Uterus (tissue), 4 donors: ENCODE data around the gene RNF166. TPM values are rescaled to one million over a fixed set of nuclear protein-coding genes. Genes with fewer than 3 reads are reported as not detected.
"Not testable (repeated sequence)": the region's sequence is repeated elsewhere in the genome, so short reads cannot be mapped to it uniquely, and the experiment has no call there.

Experiments
- DNase-seq, 2 donors: peaks; one replicate each; pipeline ENCODE4 v3.0.0-alpha.2; 2019 to 2020
- H3K27ac ChIP-seq, 2 donors: fragments of 200-600 bp; sonication (generic); 1 replicate in 1 of 2; 2 replicates in 1 of 2; pipeline ENCODE4 v1.5.1; 2016 to 2018
- H3K27me3 ChIP-seq, 2 donors: fragments of 200-600 bp; sonication (generic); one replicate each; pipeline ENCODE4 v1.5.1; 2018 to 2019; ENCODE audit warnings: control low read depth in 1 of 2
- H3K36me3 ChIP-seq, 2 donors: fragments of 200-600 bp; sonication (generic); one replicate each; pipeline ENCODE4 v1.5.1; 2019; ENCODE audit warnings: control low read depth in 1 of 2
- H3K4me1 ChIP-seq, 2 donors: fragments of 200-600 bp; sonication (generic); one replicate each; pipeline ENCODE4 v1.5.1; 2018 to 2019; ENCODE audit warnings: control low read depth in 1 of 2
- H3K4me3 ChIP-seq, 2 donors: fragments of 200-600 bp; sonication (generic); 1 replicate in 1 of 2; 2 replicates in 1 of 2; pipeline ENCODE4 v1.5.1; 2018 to 2019; ENCODE audit warnings: mild to moderate bottlenecking in 1 of 2
- H3K9me3 ChIP-seq, 2 donors: fragments of 200-600 bp; sonication (generic); one replicate each; pipeline ENCODE4 v1.5.1; 2019; ENCODE audit warnings: control low read depth in 1 of 2
- CTCF ChIP-seq, 4 experiments: fragments of 200-600 bp in 2 of 4; fragments of 450-650 bp in 2 of 4; sonication (generic) in 2 of 4; IDR thresholded peaks; one replicate each; pipeline ENCODE4 v1.5.1; 2016 to 2019; ENCODE audit warnings: antibody characterized with exemption in 4 of 4, mild to moderate bottlenecking in 2 of 4, moderate library complexity in 1 of 4
- POLR2A ChIP-seq, 2 donors: fragments of 450-650 bp; IDR thresholded peaks; one replicate each; pipeline ENCODE4 v1.6.1; 2016; ENCODE audit warnings: antibody characterized with exemption in 2 of 2, mild to moderate bottlenecking in 1 of 2, moderate library complexity in 1 of 2
- intact Hi-C: fragments of 100-400 bp; cut with DNase I; formaldehyde crosslinking; loops from one replicate; pipeline ENCODE4 v1.15.1; 2023; ENCODE audit warnings: low total_unique reads
- total RNA-seq, 4 donors: library from RNA; depleted of rRNA in 3 of 4; stranded (reverse); fragments of >200 nt in 3 of 4; gene quantifications; one replicate each; pipeline versions ENCODE4 v1.1.0 to v1.2.4, GENCODE V29; 2014 to 2023
- donor health status: DM: yes; HTN: yes; CAD: no.

RNF166 gene
- total RNA-seq, 4 donors from 2014 or later: 14.2 to 33.2 (median 20.0) TPM

- intact Hi-C loops: no loop called here
- no peak for TF ChIP-seq CTCF (IDR thresholded peaks at IDR 0.05)
- TF ChIP-seq POLR2A (IDR thresholded peaks at IDR 0.05): no peak
- Histone ChIP-seq H3K36me3 (no peaks in the 10 kb centered on the region), H3K4me1 (no peaks in the 10 kb centered on the region), H3K27me3 (no peaks in the 10 kb centered on the region), H3K4me3 (no peak overlapping the region), H3K9me3 (no peaks in the 10 kb centered on the region), H3K27ac (no peak overlapping the region)
- DNase-seq: no peak
These were observed 36.2 kb downstream of the RNF166 start for GRCh38 chr16:88669980-88670379.

DNA sequence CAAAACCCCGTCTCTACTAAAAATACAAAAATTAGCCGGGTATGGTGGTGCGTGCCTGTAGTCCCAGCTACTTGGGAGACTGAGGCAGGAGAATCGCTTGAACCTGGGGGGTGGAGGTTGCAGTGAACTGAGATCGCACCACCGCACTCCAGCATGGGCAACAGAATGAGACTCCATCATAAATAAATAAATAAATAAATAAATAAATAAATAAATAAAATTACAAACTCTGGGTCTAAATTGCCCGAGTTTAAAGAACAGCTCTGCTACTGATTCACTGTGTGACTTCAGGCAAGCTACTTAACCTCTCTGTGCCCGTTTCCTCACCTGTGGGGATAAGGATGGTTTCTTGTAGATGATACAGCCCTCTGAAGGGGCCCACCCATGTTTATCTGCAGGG lies 36.7 kb downstream of the RNF166 start:
- H3K4me1 ChIP-seq, intact Hi-C loops, H3K27me3 ChIP-seq, H3K36me3 ChIP-seq, H3K4me3 ChIP-seq, H3K9me3 ChIP-seq, H3K27ac ChIP-seq, DNase-seq: not testable (repeated sequence)

GRCh38 chr16:88667461-88667860 lies 38.7 kb downstream of the RNF166 start:
- no peak overlapping the region for H3K4me3 ChIP-seq
- H3K9me3 ChIP-seq: no peaks in the 10 kb centered on the region
- intact Hi-C loops: no loop called here
- H3K36me3 ChIP-seq: no peaks in the 10 kb centered on the region
- TF ChIP-seq CTCF (IDR thresholded peaks at IDR 0.05) (no peak), POLR2A (IDR thresholded peaks at IDR 0.05) (no peak)
- no peak for DNase-seq
- no peaks in the 10 kb centered on the region for H3K4me1 ChIP-seq
- H3K27me3 ChIP-seq: no peaks in the 10 kb centered on the region
- no peak overlapping the region for H3K27ac ChIP-seq

DNA sequence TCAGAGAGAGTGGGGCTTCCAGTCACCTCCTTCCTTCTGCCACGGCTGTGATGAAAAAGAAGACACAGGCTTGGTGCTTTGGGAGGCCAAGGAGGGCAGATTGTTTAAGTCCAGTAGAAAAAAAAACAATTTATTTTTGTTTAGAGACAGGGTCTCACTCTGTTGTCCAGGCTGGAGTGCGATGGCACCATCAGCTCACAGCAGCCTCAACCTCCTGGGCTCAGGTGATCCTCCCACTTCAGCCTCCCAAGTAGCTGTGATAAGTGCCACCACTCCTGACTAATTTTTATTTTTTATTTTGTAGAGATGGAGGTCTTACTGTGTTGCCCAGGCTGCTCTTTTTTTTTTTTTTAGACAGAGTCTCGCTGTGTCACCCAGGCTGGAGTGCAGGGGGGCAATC lies 40.6 kb downstream of the RNF166 start:
- Histone ChIP-seq H3K27me3 (no peaks in the 10 kb centered on the region), H3K4me1 (peaks cover 0 to 4% of the 10 kb centered on the region in 2 donors), H3K27ac (no peak overlapping the region), H3K9me3 (no peaks in the 10 kb centered on the region), H3K4me3 (no peak overlapping the region), H3K36me3 (no peaks in the 10 kb centered on the region)
- TF ChIP-seq POLR2A (IDR thresholded peaks at IDR 0.05) (no peak), CTCF (IDR thresholded peaks at IDR 0.05) (no peak)
- DNase-seq: no peak
- intact Hi-C loops: no loop called here

DNA sequence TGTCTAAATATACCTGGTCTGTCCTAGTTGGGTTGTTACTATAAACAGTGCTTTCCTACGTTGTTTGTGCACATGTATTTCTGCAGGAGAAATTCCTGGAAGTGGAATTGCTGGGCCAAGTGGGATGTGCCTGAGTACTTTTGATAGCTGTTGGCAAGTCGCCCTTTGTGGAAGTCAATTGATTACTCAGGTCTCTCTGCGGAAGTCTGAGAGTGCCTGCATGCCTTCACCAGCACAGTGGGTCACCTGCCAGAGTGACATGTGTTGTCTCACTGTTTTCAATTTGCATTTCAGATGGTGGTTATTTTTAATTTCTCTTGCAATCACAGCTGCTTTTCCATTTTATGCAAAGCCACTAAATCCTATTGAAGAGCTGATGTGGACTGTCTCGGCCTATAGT lies 41.1 kb downstream of the RNF166 start:
- no peak for DNase-seq
- H3K27me3 ChIP-seq: no peaks in the 10 kb centered on the region
- no peak overlapping the region for H3K27ac ChIP-seq
- H3K9me3 ChIP-seq: no peaks in the 10 kb centered on the region
- intact Hi-C loops: no loop called here
- peaks cover 0 to 4% of the 10 kb centered on the region in 2 donors for H3K4me1 ChIP-seq
- TF ChIP-seq CTCF (IDR thresholded peaks at IDR 0.05): no peak
- no peak for TF ChIP-seq POLR2A (IDR thresholded peaks at IDR 0.05)
- no peaks in the 10 kb centered on the region for H3K36me3 ChIP-seq
- no peak overlapping the region for H3K4me3 ChIP-seq
